Activated CD4-positive, alpha-beta T cell treated with anti-CD3 and anti-CD28 coated beads, Interleukin-2, amount 50 U/mL, for 48 hours (primary cell): ENCODE measurements around the gene CAMKK2.
A peak's percentile ranks its signal among the peaks of the same experiment; 100 is the strongest.
"Not testable (repeated sequence)": the region's sequence is repeated elsewhere in the genome, so short reads cannot be mapped to it uniquely, and the experiment has no call there.

Experiments
- DNase-seq, 2 experiments: peaks; one replicate each; pipeline ENCODE4 v3.0.0-alpha.2; 2020

CAMKK2 gene

GRCh38 chr12:121245031-121245430, 51.5 kb downstream of the CAMKK2 start:
- no peak for DNase-seq

- no peak for DNase-seq
Observed at GRCh38 chr12:121241156-121241970, 55.1 kb downstream of the CAMKK2 start.

GRCh38 chr12:121240484-121241101, 55.9 kb downstream of the CAMKK2 start:
- peak; percentile 70 to 78 for DNase-seq

GRCh38 chr12:121240062-121240420, 56.5 kb downstream of the CAMKK2 start:
- DNase-seq: no peak

GRCh38 chr12:121239351-121240061, 57.0 kb downstream of the CAMKK2 start:
- no peak for DNase-seq

- DNase-seq: no peak
Observed at GRCh38 chr12:121238604-121239350, 57.7 kb downstream of the CAMKK2 start.

GRCh38 chr12:121238086-121238485, 58.4 kb downstream of the CAMKK2 start:
- DNase-seq: no peak

GRCh38 chr12:121237415-121237814, 59.1 kb downstream of the CAMKK2 start:
- no peak for DNase-seq

- DNase-seq: no peak
Observed at GRCh38 chr12:121236776-121237175, 59.7 kb downstream of the CAMKK2 start.

GRCh38 chr12:121233628-121234020, 62.9 kb downstream of the CAMKK2 start:
- no peak for DNase-seq

GRCh38 chr12:121232977-121233627, 63.4 kb downstream of the CAMKK2 start:
- no peak for DNase-seq

GRCh38 chr12:121232163-121232562, 64.3 kb downstream of the CAMKK2 start:
- DNase-seq: no peak

GRCh38 chr12:121230538-121230907, 66.0 kb downstream of the CAMKK2 start:
- no peak for DNase-seq

GRCh38 chr12:121229826-121230537, 66.5 kb downstream of the CAMKK2 start:
- peak; percentile 68 to 76 for DNase-seq

GRCh38 chr12:121228919-121229665, 67.4 kb downstream of the CAMKK2 start:
- no peak for DNase-seq

GRCh38 chr12:121227294-121227693, 69.2 kb downstream of the CAMKK2 start:
- DNase-seq: no peak

- not testable (repeated sequence) for DNase-seq
Observed at GRCh38 chr12:121226871-121227270, 69.6 kb downstream of the CAMKK2 start.

- DNase-seq: no peak
Observed at GRCh38 chr12:121226399-121226798, 70.1 kb downstream of the CAMKK2 start.

- peak; percentile 31 to 43 for DNase-seq
Observed at GRCh38 chr12:121224591-121224990, 71.9 kb downstream of the CAMKK2 start.

GRCh38 chr12:121223292-121224285, 72.9 kb downstream of the CAMKK2 start:
- DNase-seq: peak; percentile 43 to 52
